Activated gamma-delta T cell treated with anti-CD3 and anti-CD28 coated beads, Interleukin-2, amount 50 U/mL, for 16 hours (primary cell): ENCODE data around the gene DHRS2.
"Not testable (repeated sequence)": the region's sequence is repeated elsewhere in the genome, so short reads cannot be mapped to it uniquely, and the experiment has no call there.

ENCODE experiments used
- DNase-seq: peaks from one replicate; pipeline ENCODE4 v3.0.0-alpha.2; 2020; ENCODE audit warnings: low read depth

DHRS2 gene

GRCh38 chr14:23633160-23633701 is 2.9 kb upstream of the DHRS2 start:
- DNase-seq: no peak

- not testable (repeated sequence) for DNase-seq
Measured at GRCh38 chr14:23634698-23635412, 1.3 kb upstream of the DHRS2 start.

GRCh38 chr14:23637312-23637654 is 1.1 kb downstream of the DHRS2 start:
- DNase-seq: not testable (repeated sequence)

- DNase-seq: not testable (repeated sequence)
Measured at GRCh38 chr14:23637655-23638413, 1.7 kb downstream of the DHRS2 start.

GRCh38 chr14:23638414-23639047 is 2.4 kb downstream of the DHRS2 start:
- DNase-seq: no peak

- no peak for DNase-seq
Measured at GRCh38 chr14:23639048-23639890, 3.1 kb downstream of the DHRS2 start.

- no peak for DNase-seq
Measured at GRCh38 chr14:23639891-23640523, 3.8 kb downstream of the DHRS2 start.

- no peak for DNase-seq
Measured at GRCh38 chr14:23640524-23641141, 4.5 kb downstream of the DHRS2 start.

- DNase-seq: no peak
Measured at GRCh38 chr14:23641180-23641914, 5.2 kb downstream of the DHRS2 start.

GRCh38 chr14:23641915-23642588 is 5.9 kb downstream of the DHRS2 start:
- no peak for DNase-seq

GRCh38 chr14:23643533-23644194 is 7.5 kb downstream of the DHRS2 start:
- no peak for DNase-seq

GRCh38 chr14:23644195-23644918 is 8.2 kb downstream of the DHRS2 start:
- DNase-seq: no peak

- DNase-seq: no peak
Measured at GRCh38 chr14:23644919-23645336, 8.8 kb downstream of the DHRS2 start.

- DNase-seq: no peak
Measured at GRCh38 chr14:23645504-23645811, 9.3 kb downstream of the DHRS2 start.

GRCh38 chr14:23645812-23646647 is 9.9 kb downstream of the DHRS2 start:
- DNase-seq: no peak

GRCh38 chr14:23646648-23647549 is 10.7 kb downstream of the DHRS2 start:
- DNase-seq: no peak

- DNase-seq: no peak
Measured at GRCh38 chr14:23647619-23648018, 11.5 kb downstream of the DHRS2 start.
